ENCODE results near the gene SGCA.

The SGCA gene

DNA sequence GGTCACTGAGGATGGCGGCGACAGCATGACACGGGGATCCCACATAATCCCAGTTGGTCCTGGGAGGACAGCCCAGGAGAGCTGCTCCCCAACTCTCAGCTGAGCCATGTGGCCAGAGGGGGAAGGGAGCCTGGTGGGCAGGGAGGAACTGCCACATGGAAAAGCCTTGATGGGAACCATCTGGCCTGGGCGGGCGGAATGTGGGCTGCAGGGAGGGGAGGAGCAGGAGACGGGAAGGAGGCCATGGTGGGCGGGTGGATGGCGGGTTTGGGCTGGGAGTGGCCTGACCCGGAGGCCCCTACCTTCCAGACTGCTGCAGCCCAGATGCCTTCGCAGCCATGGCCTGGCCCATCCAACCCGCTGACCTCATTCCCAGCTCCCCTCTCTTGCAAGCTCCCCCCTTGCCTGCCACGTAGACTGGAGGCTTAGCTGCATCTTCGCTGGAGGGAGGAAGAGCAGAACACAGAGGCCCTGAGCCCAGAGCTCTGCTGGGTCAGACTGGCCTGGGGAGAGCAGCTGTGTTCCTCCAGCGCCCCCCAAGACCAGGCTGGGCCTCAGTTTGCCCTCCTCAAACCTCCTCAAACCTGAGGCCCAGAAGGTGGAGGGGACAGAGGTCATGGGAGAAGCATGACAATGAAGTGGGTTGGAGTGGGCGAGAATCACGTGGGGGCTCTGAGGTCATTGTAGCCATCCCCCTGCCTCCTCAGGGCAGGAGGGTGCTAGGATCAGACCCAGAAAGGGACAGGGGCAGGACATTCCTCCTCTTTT is 43.9 kb downstream of the SGCA start:
- no peak for DNase-seq (ENCODE audit: low read depth)

DNA sequence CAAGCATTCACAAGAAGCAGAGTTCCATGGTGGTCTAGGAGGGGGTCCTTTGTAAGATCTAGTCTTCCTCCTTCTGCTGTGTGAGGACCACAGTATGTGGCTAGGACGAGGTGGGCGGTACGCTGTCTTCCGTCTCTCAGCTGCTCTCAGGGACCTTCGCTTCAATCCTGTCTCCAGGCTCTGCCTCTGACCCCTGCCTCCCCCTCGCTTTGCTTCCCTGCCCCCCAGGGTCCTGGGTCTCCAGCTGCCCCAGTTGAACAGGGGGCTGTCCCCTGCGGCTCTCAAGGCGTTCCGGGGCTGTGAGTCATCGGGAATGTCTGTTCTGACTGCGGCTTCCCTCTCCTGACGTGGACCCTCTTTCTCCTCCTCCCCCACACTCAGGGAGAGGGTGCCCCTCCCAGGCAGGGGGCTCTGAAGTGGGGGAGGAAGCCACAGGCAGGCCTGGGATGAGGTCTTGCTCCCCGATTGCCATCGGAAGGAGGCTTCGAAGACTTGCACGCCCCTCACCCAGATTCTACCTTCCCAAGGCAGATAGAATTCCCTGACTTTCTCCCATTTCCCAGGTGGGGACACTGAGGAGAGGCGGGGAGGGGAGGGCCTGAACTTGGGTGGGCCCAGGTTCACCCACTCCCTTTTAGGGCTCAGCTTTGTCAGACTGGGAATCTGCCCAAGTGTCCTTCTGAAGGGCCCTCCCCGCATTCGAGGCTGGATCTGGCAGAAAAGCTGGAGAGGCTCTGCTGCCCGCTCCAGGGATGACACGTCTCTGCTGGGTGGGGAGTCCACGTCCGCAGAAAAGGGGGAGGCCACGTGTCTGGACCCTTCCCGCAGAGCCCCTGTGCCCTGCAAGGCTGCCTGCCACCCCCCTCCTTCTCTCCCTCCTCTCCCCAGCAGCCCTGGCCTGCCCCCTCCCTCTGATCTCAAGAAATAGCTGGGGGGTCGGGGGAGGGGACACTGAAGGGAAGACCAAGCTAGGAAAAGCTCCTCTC is 44.7 kb downstream of the SGCA start:
- no peak for DNase-seq (ENCODE audit: low read depth)

DNA sequence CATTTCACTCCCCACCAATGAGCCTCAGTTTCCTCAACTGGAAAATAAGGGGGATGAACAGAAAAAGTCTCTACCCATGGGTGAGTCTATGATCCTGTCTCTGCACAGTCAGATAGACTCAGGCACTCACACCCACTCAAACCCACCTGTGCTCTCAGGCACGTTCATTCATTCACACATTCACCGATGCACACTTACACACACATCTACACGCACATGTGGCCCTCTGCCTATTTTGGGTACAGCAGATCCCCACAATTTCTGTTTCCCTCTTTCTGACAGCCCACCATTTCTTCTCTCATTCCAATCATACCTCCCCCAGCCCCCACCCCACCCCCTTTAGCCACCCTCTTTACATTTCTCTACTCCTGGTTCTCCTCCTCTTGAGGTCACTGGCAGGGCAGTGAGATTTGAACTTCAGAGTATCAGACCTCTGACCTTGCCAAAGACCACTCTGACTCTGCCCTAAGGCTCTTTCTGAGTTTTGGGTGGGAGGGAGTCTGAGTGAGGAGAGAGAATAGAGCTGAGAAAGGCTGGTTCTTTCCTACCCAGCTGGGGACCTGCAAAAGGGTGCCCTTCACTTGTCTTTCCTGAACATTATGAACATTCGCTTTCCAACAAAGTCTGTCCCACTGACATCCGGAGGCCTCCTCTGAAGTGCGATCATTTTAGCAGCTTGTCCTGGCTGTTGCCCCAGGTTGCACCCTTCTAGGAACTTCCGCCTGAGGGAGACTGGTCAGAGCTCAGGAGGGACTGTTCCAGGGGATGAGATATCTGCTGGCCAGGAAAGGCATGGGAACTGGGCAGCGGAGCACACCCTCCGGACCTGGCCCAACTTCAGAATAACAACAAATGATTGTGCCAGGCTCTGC is 45.7 kb downstream of the SGCA start:
- DNase-seq (ENCODE audit: low read depth): no peak

DNA sequence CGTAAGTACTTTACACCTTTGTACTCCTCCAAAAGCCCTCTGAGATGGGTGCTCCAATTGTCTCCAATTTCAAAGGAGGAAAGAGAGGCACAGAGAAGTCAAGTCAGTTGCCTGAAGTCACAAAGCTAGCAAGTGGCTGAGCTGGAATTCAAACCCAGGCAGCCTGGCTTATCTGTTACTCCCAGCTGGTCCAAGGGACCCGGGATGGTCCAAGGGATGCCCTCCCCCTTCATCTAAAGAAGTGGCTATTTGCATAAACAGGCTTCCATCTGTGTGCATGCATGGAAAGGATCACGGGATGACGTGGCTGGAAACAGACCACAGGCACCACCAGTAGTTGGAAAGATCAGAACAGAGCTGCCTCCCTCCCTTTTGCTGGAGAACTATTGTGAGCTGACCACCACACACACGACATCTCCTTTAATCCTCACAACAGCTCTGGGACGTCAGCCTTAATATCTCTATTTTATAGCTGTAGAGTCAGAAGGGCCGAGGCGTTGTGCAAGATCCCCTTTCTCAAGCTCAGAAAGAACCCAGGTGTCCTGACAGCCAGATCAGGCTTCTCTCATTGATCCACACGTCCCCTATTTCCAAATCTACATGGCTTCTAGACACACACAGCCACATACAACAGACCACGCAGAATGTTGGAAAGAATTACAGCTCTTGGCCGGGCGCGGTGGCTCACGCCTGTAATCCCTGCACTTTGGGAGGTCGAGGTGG is 46.5 kb downstream of the SGCA start:
- no peak for DNase-seq (ENCODE audit: low read depth)

DNA sequence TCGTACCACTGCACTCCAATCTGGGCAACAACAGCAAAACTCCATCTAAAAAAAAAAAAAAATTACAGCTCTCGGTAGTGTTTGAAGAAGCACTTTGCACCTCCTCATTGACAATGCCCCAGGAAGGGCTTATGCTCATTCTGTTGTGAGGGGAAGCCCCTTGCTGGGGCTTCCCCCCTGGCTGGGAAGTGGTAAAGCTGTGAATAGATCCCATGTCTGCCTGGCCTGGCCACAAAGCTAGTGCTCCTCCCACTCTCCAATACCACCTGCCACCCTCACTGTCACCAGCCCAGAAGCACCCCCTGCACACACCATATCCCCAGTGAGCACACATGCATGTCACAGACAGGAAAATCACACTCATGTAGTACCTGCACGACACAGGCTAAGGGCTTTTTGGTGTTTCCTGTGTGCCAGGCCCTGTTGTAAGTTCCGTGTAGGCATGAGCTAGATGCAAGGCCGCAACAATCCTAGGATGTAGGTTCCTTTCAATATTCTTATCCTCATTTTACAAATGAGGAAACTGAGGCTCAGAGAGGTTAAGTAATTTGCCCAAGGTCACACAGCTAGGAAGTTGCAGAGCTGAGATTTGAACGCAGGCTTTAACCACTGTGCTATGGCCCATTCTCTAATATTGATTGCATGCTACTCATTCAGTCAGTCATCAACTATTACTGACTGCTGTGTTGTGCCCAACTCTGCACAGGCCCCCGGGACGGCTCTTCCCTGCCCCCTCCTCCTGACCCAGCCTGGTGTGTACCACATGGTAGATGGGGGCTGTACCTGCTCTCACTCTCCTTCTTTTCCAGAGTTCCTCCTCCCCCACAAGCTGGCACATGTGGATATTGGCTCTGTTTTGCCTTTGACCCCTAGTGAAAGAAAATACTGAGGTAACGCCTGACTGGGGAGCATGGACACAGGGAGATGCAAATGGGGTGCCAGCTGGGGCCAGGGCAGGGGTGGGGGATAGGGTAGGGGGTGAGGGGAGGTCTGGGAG is 47.5 kb downstream of the SGCA start:
- no peak for DNase-seq (ENCODE audit: low read depth)

DNA sequence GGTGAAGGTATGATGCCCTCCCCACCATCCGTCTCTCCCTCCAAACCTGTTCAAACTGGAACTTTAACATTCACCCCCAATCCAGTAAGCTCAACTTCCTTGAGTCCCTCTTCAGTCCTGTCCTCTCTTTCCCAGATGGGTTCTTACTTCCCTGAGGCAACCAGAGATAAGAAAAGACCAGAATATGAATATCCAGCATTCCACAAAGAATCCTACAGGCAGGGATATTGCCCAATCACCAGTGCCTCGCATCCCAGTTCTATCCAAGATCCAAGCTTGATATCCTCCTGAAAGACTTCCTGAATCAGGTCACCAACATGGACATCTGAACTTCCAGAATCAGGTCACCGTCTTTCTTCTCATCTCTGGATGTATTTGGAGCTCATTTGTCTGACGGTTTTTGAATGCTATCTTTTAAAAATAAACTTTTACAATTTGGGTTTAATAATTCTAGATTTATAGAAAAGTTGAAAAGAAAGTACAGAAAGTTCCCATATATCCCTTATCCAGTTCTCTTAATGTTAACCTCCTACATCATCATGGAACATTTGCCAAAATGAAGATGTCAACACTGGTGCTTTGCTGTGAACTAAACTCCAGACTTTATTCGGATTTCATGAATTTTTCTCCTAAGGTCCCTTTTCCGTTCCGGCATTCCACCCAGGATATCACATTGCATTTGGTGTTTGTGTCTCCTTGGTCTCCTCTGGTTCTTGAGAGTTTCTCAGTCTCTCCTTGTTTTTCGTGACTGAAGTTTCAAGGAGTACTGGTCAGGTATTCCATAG is 49.4 kb downstream of the SGCA start:
- no peak for DNase-seq (ENCODE audit: low read depth)

DNA sequence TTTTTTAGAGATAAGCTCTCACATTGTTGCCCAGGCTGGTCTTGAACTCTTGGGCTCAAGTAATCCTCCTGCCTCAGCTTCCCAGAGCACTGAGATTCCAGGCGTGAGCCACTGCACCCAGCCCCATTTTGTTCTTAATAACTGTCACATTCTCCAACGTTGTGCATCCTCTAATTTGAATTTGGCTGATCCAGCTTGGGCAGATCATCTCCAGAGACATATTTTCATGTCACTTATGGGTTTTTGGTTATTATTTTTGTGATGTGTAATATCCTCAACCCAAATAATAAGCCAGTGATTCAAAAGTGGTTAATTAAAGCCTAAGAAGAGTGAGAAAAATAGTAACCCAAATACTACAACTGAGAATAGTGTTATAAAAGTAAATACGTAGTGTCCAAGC is 51.8 kb downstream of the SGCA start:
- DNase-seq (ENCODE audit: low read depth): no peak

DNA sequence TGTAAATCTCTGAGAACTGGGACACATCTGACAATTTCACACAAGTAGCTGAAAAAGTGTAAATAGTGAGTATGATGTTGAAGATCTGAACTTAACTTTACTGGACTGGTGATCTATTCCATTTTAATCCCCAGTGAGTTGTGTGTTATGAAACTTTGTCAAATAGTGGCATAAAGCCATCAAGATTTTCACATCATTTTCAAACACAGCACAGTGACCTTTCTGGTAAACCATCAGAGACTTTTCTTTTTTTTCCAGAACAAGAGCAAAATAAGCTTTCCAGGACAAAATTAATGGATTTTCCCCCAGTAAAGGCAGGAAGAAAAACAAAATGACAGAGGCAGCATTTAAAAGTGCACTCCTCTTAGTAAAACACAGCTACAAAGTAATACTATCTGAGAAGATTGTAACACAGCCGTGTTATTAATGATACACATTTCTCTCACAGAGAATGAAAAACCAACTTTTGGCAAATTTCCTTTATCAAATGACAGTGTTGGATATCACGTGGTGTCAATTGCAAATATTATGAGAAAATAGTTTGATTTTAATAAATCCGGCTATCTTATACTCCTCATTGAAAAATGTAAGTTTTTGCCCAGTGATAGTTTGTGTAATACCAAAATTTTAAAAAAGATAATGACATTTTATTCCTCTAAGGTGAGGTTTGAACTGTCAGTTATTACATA is 52.4 kb downstream of the SGCA start:
- DNase-seq (ENCODE audit: low read depth): no peak

DNA sequence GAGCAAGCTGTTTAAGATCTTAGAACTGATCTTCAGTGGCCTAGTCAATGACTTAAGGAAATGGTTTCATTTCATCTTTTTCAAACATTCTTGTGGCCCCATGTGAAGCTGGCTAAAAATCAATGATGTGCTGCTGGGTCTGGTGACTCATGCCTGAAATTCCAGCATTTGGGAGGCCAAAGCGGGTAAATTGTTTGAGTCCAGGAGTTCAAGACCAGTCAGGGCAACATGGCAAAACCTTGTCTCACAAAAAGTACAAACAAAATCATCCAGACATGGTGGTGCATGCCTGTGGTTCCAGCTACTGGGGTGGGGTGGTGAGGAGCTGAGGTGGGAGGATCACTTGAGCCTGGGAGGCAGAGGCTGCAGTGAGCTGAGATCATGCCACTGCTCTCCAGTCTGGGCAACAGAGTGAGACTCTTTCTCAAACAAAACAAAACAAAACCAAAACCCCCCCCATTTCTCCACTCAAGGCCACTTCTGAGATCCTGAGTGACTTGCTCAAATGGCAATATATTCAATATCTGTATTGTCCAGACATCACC is 53.0 kb downstream of the SGCA start:
- no peak for DNase-seq (ENCODE audit: low read depth)

DNA sequence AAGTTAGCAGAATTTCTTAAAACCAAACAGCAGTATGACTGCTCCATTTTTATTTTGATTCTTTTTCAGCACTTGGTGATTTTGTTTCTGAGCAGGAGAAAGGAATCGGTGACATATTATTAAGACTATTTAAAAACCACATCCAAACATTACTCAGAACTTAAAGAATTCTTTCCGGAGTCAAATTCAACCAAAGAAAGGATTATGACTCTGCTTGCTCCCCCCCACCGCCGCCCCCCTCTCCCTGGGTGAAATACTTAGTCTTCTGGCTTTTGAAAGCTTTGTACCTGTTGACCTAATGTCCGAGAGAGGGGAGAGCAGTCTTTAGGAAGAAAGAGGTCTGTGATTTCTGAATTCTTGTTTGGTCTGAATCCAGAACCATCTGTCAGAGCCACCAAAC is 53.5 kb downstream of the SGCA start:
- DNase-seq (ENCODE audit: low read depth): no peak

DNA sequence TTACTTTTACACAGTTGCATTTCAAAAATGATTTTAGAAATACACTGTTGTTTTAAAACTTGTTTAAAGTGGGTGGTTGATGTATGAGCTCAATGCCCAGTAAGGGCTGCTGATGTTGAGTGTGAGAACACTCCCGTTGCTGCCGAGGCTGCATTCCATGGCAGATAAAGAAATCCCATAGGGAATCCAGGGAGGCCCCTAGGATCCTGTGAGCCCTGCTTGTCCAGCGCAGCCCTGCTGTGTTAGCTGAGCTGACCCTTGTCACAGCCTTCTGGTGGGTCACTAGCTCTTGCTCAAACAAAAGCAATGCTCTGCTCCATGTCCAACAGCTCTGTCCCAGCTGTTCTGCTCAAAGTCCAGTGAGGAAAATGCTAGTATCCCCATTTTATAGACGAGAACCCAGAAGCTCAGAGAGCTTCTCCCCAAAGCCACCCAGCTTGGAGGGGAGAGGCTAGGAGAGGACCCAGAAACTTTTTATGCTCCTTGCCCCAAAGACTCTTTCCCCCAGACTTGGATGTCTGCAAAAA is 54.2 kb downstream of the SGCA start:
- DNase-seq (ENCODE audit: low read depth): no peak

DNA sequence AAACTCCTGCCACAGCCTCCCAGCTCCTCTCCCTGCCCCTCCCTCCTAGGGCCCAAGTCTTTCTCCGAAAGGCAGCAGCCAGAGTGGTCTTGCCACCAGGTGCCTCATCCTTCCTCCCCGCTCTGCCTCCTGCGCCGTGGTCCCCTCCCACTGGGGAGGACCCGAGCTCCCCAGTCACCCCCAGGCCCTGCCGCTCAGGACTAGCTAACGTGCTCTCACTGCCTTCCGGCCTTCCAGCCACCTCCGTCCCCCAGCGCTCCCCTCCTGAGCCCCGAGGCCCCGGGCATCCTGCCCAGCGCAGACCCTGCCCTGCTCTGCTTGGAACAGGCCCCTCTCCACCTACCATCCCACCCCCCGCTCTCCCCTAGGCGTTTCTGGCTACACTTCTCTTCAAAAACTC is 55.0 kb downstream of the SGCA start:
- no peak for DNase-seq (ENCODE audit: low read depth)

DNA sequence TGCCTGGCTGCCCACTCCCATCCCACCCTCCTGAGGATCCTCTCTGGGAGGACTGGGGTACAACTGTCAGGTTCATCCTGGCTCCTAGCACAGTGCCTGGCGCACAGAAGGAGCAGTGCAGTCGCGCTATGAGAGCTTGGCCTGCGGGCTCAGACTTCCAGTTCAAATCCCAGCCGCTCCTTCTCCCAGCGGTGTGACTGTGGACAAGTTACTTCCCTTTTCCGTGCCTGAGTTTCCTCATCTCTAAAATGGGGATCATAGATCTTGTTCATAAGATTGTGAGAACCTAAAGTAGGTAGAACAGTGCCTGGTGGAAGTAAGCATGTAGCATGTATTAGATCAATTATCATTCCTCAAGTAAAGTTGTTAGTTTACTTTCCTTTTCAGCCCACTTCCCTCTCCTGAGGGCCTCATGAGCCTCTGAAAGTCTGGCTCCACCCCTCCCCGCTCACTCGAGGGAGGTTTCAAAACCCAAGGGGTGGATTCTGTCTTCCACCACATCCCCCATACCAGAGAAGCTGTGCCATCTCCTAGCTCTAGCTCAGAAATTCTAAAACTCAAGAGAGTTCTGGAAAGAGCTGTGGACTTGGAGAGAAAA is 55.6 kb downstream of the SGCA start:
- no peak for DNase-seq (ENCODE audit: low read depth)

DNA sequence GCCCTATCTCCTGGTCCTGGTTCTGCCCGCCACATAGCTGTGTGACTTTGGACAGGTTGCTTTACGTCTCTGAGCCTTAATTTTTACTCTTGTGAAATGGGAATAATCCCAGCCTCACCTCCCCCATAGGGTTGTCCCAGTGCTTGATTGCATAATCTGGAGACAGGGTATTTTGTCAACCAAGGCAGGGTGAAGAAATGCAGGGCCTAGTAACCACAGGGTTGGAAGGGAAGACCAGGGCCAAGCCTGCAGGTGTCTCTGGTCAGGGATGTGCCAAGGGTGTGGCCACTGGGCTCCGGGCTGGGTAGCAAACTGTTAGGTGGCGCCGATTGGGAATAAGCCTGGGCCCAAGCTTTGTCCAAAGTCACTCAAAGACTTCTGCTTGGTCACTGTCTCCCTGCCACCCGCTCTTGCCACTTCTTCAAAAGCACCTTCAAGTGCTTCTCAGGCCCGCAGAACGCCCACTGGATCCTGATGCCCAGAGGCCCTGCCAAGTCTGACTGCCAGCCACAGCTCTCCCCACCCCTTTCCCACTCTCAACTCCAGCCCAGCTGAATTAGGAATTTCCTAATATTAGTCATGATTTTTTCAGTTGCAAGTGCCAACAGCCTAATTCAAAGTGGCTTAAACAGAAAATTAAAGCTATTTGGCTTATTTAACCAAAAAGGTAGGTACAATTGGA is 56.2 kb downstream of the SGCA start:
- DNase-seq (ENCODE audit: low read depth): no peak

DNA sequence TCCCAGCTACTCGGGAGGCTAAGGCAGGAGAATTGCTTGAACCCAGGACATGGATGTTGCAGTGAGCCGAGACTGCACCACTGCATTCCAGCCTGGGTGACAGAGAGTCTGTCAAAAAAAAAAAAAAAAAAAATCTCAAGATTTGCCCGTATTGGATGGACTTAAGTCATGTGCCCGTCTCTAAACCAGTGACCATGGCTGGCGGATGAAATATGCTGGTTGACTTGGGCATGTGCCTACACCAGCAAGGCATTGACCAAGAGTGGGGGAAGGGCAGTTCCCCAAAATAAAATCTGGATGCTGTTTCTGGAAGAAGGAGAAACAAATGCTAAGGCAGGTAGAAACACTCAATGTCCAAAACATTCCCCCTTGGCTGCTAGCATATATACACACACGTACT is 57.1 kb downstream of the SGCA start:
- DNase-seq (ENCODE audit: low read depth): no peak

All from stimulated activated CD8-positive, alpha-beta memory T cell treated with anti-CD3 and anti-CD28 coated beads, Interleukin-15, amount 100 ng/mL, for 1 hour (primary cell).